HS-27A (cell line): ENCODE measurements around the gene TBCK.
"Not testable (repeated sequence)": the region's sequence is repeated elsewhere in the genome, so short reads cannot be mapped to it uniquely, and the experiment has no call there.

Experiments used
- DNase-seq: peaks from one replicate; pipeline ENCODE4 v3.0.0-alpha.2; 2012; ENCODE audit warnings: low read depth, missing footprints

The TBCK gene

DNA sequence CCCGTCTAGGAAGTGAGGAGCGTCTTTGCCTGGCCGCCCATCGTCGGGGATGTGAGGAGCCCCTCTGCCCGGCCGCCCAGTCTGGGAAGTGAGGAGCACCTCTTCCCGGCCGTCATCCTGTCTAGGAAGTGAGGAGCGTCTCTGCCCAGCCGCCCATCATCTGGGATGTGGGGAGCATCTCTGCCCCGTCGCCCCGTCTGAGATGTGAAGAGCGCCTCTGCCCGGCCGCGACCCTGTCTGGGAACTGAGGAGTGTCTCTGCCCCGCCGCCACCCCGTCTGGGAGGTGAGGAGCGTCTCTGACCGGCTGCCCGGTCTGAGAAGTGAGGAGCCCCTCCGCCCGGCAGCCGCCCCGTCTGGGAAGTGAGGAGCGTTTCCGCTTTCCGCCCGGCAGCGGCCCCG lies 5.2 kb upstream of the TBCK start:
- not testable (repeated sequence) for DNase-seq

DNA sequence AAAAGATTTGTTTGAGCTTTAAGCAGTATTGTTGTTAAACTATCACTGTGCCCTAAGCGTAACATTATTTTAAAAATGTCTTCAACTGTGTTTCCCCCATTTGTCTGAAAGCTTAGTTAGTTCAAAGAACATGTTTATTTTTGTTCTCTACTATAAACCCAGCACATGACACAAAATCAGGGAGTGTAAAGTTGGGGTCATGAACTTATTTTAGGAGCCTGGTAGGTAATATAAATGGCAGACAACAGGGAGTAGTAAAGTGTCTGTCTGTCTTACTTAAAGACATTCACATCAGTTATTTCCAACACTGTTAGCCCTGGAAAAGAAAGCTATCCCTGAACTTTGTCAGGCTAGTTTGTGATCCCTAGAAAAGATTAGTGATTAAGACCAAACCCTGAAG lies 4.2 kb upstream of the TBCK start:
- DNase-seq: no peak

DNA sequence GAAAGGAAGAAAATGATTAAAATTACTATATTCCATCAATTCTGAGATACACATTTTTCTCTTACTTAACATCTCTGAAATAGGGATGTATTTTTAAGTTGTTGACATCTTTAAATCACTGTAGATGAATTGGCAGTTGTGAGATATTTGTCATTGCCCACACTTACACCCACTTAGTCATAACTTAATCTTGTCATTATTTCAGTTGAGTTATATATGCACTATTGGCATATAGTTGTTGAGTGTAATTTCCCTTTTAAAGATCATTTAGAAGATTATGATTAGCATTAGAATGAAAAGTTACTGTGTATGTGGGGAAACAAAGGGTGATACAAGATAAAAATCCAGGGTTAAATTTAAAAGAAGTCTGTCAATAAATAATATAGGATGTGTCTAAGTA lies 2.5 kb upstream of the TBCK start:
- DNase-seq: no peak

DNA sequence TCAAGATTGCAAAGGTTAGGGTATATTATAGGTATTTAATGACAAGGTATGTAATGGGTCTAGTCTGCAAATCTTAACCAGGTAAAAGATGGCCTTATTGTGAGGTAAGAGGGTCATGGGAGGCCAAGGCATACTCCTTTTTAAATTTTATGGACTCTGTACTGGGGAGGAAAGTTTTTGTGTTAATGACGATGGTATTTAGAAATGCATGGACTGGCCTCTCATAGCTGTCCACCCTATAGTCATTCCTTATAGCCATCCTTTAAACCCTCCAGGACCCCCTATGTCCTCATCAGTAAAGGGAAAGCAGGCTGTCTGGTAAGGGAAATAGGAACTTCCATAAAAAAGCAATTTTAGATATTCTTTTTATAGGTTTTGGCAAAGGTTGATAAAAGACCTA lies 1.8 kb upstream of the TBCK start:
- DNase-seq: no peak

GRCh38 chr4:106316773-106317409 lies 882 bp upstream of the TBCK start:
- no peak for DNase-seq

DNA sequence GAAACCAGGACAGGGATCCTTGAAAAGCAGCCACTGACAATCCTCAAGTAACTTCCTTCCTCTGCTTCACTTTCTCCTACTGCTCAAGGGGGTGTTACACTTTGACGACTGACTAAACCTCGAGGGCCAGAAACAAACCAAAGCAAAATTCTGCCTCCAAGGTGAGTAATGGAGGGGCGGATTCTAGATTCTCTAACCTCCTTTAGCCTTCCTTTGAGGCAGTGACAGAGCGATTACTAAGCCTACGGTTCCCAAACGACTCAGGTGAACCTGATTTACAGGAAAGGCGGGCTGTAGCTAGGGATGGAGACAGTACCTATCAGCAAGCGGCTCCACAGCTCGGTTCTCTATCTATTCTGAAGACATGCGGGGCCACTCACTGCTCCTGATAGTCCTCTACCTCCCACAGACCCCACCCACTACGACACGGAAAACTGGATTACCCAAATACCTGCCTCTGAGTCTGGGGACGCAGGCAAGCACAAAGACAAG lies 487 bp downstream of the TBCK start:
- DNase-seq: no peak

- no peak for DNase-seq
Observed at GRCh38 chr4:106314960-106315359, 1.0 kb downstream of the TBCK start.

GRCh38 chr4:106312997-106313522 lies 2.9 kb downstream of the TBCK start:
- DNase-seq: no peak

DNA sequence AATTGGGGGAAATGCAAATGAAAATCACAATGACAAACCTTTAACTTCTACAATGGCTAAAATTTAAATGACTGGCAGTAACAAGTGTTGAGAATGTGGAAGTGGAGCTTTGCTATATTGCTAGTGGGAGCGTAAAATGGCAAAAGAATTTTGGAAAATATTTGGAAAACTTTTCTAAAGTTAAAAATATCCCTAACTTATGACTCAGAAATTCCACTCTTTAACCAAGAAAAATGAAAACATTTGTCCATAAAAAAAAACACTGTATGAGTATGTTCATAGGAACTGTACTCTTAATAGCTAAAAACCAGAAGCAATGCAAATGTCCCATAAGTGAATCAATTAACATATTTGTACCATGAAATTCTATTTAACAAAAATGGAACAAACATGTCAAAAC lies 3.6 kb downstream of the TBCK start:
- no peak for DNase-seq

DNA sequence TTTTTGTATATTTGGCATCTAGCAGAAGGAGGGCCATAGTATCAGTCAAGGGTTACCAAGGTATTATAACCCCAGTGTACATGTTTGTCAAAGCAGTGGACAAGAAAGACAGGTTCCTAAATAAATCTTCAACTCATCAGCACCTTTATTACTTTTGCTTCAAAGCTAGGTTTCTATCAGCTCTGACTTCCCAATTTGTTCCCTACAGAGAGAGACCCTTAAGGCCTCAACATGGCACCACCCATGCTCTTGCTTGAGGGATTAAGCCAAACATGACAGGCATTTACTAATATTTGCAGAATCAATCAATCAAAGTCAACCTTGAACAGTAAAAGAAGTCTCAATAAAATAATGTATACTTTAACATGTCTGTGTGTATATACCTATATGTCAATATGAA lies 9.4 kb downstream of the TBCK start:
- DNase-seq: no peak

DNA sequence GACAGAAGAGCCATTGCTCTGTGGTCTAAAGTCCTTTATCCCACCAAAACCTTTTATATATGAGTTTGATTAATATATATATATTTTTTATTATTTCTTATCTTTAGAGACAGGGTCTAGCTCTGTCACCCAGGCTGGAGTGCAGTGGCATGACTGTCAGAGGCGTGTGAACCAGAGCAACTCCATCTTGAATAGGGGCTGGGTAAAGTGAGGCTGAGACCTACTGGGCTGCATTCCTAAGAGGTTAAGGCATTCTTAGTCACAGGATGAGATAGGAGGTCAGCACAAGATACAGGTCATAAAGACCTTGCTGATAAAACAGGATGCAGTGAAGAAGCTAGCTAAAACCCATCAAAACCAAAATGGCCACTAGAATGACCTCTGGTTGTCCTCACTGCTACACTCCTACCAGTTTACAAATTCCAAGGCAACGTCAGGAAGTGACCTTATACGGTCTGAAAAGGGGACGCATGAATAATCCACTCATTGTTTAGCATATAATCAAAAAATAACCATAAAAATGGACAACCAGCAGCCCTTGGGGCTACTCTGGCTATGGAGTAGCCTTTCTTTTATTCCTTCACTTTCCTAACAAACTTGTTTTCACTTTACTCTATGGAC lies 10.5 kb downstream of the TBCK start:
- no peak for DNase-seq

DNA sequence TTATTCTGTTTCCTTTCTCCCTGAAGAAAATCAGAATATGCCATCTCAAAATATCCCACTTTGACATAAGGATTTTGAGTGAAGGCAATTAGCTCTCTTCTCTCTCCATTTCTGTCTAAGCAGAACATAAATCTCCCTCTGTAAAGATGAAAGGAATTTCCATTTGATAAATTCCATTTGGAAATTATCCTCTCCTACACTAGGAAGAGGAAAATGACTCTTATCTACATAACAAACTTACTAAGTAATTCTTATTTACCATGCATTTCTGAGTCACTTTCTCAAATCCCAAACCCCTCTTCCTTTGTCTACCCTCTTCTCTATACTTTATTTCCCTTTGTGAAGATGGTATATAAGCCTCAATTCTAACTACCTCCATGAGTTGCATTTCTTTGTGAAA lies 11.4 kb downstream of the TBCK start:
- no peak for DNase-seq

- DNase-seq: no peak
Observed at GRCh38 chr4:106303548-106304281, 12.3 kb downstream of the TBCK start.

DNA sequence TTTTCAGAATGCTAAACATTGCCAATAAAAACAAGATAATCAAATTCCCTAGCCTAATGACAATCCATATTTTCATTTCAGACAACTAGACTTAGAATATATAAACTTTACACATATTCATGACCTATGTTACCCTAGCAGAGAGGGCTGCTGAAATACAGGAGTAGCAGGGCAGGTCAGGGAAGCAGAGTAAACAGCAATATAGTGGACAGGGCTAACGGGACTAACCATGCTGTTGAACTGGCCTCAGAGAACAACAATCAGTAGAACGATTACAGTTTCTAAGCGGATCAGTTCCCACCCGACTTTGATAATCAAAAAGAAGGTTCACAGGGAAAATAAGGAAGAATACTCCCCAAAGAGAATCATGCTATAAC lies 14.0 kb downstream of the TBCK start:
- DNase-seq: no peak

- DNase-seq: no peak
Observed at GRCh38 chr4:106301393-106302061, 14.5 kb downstream of the TBCK start.

DNA sequence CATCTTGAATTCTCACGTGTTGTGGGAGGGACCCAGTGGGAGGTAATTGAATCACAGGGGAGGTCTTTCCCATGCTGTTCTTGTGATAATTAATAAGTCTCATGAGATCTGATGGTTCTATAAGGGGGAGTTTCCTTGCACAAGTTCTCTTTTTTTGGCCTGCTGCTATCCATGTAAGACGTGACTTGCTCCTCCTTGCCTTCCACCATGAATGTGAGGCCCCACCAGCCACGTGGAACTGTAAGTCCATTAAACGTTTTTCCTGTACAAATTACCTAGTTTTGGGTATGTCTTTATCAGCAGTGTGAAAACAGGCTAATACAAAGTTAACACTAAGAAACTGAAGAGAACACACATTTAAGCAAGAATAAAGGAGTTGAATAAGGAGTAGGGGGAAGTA lies 16.0 kb downstream of the TBCK start:
- DNase-seq: no peak

DNA sequence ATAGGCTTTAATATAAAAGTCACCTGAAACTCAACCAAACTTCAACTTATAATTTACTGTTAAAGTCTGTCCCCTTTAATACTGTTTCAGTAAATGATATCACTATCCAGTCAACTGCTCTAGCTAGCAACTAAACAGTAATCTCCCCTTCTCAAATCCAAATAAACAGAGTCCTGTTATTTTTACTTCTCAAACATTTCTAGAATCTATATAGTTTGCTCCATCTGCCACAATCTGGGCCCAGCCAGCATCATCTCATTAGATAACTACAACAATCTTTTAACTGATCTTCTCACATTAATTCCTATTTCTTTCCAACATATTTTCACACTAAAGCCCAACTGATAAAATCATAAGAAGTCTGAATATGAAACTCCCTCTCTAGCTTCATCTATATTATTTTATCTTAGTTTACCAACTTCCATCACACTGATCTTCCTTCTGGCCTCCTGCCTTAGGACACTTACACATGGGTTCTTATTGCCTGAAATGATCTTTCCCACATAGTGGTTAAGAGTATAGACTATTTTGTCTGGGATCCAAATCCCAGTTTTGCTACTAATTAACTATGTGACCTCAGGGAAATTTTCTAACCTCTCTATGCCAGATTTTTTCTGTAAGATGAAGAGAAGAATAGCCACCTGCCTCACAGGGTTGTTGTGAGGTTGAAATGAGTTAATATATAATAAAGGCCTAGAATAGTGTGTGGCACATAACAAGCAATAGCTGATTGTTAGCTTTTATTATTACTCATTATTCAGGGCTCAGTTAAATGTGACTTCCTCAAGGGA lies 18.6 kb downstream of the TBCK start:
- DNase-seq: no peak

DNA sequence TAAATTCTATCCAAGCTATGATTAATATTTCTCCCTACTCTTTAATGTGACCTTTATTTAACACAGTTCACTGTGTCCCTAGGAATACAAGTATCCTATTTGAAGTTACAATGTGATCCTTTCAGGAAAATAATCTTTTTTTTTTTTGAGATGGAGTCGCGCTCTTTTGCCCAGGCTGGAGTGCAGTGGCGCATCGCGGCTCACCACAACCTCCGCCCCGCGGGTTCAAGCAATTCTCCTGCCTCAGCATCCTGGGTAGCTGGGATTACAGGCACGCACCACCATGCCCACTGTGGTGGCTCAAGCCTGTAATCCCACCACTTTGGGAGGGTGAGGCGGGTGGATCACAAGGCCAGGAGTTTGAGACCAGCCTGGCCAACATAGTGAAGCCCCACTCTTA lies 21.9 kb downstream of the TBCK start:
- no peak for DNase-seq

- DNase-seq: no peak
Observed at GRCh38 chr4:106291678-106292077, 24.3 kb downstream of the TBCK start.

- DNase-seq: no peak
Observed at GRCh38 chr4:106289737-106290136, 26.3 kb downstream of the TBCK start.

DNA sequence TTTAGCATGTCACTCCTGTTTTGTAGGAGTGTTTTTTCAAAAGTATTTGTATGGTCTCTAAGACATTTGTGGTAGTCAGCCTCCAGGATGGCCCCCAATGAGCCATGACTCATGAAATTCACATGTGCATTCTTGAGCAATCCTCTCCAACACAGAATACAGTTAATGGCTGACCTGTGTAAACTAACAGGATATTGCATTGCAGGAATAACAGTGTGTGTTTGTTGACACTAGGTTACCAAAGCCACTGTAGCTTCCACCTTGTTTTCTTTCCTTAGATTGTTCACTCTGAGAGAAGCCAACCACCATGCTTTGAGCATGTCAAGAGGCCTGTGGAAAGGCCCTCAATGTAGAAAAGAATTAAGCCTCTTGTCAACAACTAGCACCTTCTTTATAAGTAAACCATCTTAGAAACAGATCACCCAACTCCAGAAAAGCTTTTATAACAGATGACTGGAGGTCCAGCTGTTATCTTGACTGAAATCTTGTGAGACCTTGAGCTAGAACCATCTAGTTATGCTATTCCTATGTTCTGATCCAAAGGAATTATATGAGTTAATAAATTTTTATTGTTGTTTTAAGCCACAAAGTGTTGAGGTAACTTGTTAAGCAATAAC lies 28.5 kb downstream of the TBCK start:
- DNase-seq: peak; percentile 73
